WTC11 (cell line): Measurements from ENCODE around the gene TRAPPC11. TPM values are rescaled to one million over a fixed set of nuclear protein-coding genes. Genes with fewer than 3 reads are reported as not detected.

Experiments used
- ATAC-seq: fragments of 200-7000 bp; cut with Tn5 transposase; 2 replicates; pipeline ENCODE4 v1.10.0; 2021; ENCODE audit warnings: mild to moderate bottlenecking, moderate library complexity
- CTCF ChIA-PET: fragments of 300-600 bp; sonication (Branson Sonifier 250); formaldehyde crosslinking; loops from one replicate; lab custom pipeline; 2021; ENCODE audit warnings: antibody characterized with exemption; lab: Charles Lee
- POLR2A ChIA-PET: fragments of 350-600 bp; sonication (Branson Sonifier 250); formaldehyde crosslinking; loops from one replicate; lab custom pipeline; 2021; ENCODE audit warnings: antibody characterized with exemption; lab: Charles Lee
- DNase-seq: peaks from one replicate; pipeline ENCODE4 v3.0.0; 2021; ENCODE audit warnings: low spot score
- H3K27ac Mint-ChIP-seq: 2 replicates; pipeline ENCODE4 v1.8.0; 2021; ENCODE audit warnings: mixed read lengths
- H3K27me3 Mint-ChIP-seq: 2 replicates; pipeline ENCODE4 v1.8.0; 2021; ENCODE audit warnings: low read depth, mild to moderate bottlenecking, moderate library complexity, mixed read lengths
- H3K36me3 Mint-ChIP-seq: 2 replicates; pipeline ENCODE4 v1.8.0; 2021; ENCODE audit warnings: mixed read lengths
- H3K4me1 Mint-ChIP-seq: 2 replicates; pipeline ENCODE4 v1.8.0; 2022; ENCODE audit warnings: mixed read lengths
- H3K4me3 Mint-ChIP-seq: 2 replicates; pipeline ENCODE4 v1.8.0; 2021; ENCODE audit warnings: mild to moderate bottlenecking, moderate library complexity, mixed read lengths
- H3K9me3 Mint-ChIP-seq: 2 replicates; pipeline ENCODE4 v1.8.0; 2021; ENCODE audit warnings: mixed read lengths
- E2F4 ChIP-seq: sonication (generic); formaldehyde crosslinking; IDR thresholded peaks from 2 replicates; pipeline ENCODE4 v1.8.1; 2022; ENCODE audit warnings: low read depth, mild to moderate bottlenecking, moderate library complexity, missing genetic modification reagents, borderline replicate concordance
- ELF4 ChIP-seq: sonication (generic); formaldehyde crosslinking; IDR thresholded peaks from 2 replicates; pipeline ENCODE4 v1.8.1; 2022; ENCODE audit warnings: low read depth, mild to moderate bottlenecking, moderate library complexity, missing genetic modification reagents
- HMGXB4 ChIP-seq: sonication (generic); formaldehyde crosslinking; IDR thresholded peaks from 2 replicates; pipeline ENCODE4 v1.8.1; 2023; ENCODE audit warnings: mild to moderate bottlenecking, moderate library complexity, missing genetic modification reagents
- JUN ChIP-seq: sonication (generic); formaldehyde crosslinking; IDR thresholded peaks from 2 replicates; pipeline ENCODE4 v1.8.0; 2023; ENCODE audit warnings: mild to moderate bottlenecking, missing genetic modification reagents
- MXD4 ChIP-seq: fragments of 250-450 bp; sonication (Bioruptor Pico); IDR thresholded peaks from 2 replicates; pipeline ENCODE4 v1.8.0; 2021; ENCODE audit warnings: mild to moderate bottlenecking, moderate library complexity, borderline replicate concordance
- NFATC4 ChIP-seq: fragments of 250-450 bp; sonication (Bioruptor Pico); IDR thresholded peaks from 2 replicates; pipeline ENCODE4 v1.9.0; 2021; ENCODE audit warnings: mild to moderate bottlenecking
- NFYB ChIP-seq: sonication (generic); formaldehyde crosslinking; conservative IDR thresholded peaks from 2 replicates; pipeline ENCODE4 v1.8.0; 2022; ENCODE audit warnings: low read depth, missing genetic modification reagents
- ZNF121 ChIP-seq: sonication (generic); formaldehyde crosslinking; IDR thresholded peaks from 2 replicates; pipeline ENCODE4 v1.8.0; 2023; ENCODE audit warnings: missing genetic modification reagents
- ZNF138 ChIP-seq: sonication (generic); formaldehyde crosslinking; conservative IDR thresholded peaks from 2 replicates; pipeline ENCODE4 v1.8.1; 2022; ENCODE audit warnings: mild to moderate bottlenecking, moderate library complexity, missing genetic modification reagents
- ZNF232 ChIP-seq: sonication (generic); formaldehyde crosslinking; IDR thresholded peaks from 2 replicates; pipeline ENCODE4 v1.8.0; 2022; ENCODE audit warnings: mild to moderate bottlenecking, missing genetic modification reagents
- ZNF671 ChIP-seq: fragments of 250-450 bp; sonication (Bioruptor Pico); IDR thresholded peaks from 2 replicates; pipeline ENCODE4 v1.8.0; 2021; ENCODE audit warnings: mild to moderate bottlenecking
- total RNA-seq: library from RNA; stranded (reverse); gene quantifications from 3 replicates; pipeline ENCODE4 v1.2.3, GENCODE V29; 2021
- TF ChIP-seq, protein P1 (sequence below): sonication (generic); formaldehyde crosslinking; conservative IDR thresholded peaks from 2 replicates; pipeline ENCODE4 v1.8.1; 2023; ENCODE audit warnings: mild to moderate bottlenecking, low read depth, missing genetic modification reagents, moderate library complexity
- TF ChIP-seq, protein P2 (sequence below): sonication (generic); formaldehyde crosslinking; IDR thresholded peaks from 2 replicates; pipeline ENCODE4 v1.8.0; 2023; ENCODE audit warnings: missing genetic modification reagents, mild to moderate bottlenecking, borderline replicate concordance
- TF ChIP-seq, protein P3 (sequence below): sonication (generic); formaldehyde crosslinking; IDR thresholded peaks from 2 replicates; pipeline ENCODE4 v1.8.1; 2022; ENCODE audit warnings: low read depth, missing genetic modification reagents, borderline replicate concordance
- TF ChIP-seq, protein P4 (sequence below): fragments of 250-450 bp; sonication (Bioruptor Pico); IDR thresholded peaks from 2 replicates; pipeline ENCODE4 v1.9.0; 2021; ENCODE audit warnings: moderate library complexity, mild to moderate bottlenecking, inconsistent platforms, borderline replicate concordance

Gene TRAPPC11
- total RNA-seq, 1 experiment from 2014 or later = 33.6 TPM

GRCh38 chr4:183636923-183637322 is 22.2 kb upstream of the TRAPPC11 start:
- peaks cover 37% of the 10 kb centered on the region for H3K4me1 Mint-ChIP-seq
- H3K4me3 Mint-ChIP-seq = peak overlapping the region; percentile 10; the same call in 1 of the 2 replicates
- ATAC-seq (0 out of 2 replicates have a peak, but pooled peaks have one; percentile 12), DNase-seq (no peak)
- no peaks in the 10 kb centered on the region for H3K9me3 Mint-ChIP-seq
- CTCF ChIA-PET = interaction anchor here (0.8 kb wide), 2 partner anchors 23 to 131 kb away, joined by 3 read pairs; no protein-coding TSS in a partner anchor
- POLR2A ChIA-PET = no interaction called here
- peak overlapping the region; percentile 80 for H3K27ac Mint-ChIP-seq
- TF ChIP-seq, protein P1, sequence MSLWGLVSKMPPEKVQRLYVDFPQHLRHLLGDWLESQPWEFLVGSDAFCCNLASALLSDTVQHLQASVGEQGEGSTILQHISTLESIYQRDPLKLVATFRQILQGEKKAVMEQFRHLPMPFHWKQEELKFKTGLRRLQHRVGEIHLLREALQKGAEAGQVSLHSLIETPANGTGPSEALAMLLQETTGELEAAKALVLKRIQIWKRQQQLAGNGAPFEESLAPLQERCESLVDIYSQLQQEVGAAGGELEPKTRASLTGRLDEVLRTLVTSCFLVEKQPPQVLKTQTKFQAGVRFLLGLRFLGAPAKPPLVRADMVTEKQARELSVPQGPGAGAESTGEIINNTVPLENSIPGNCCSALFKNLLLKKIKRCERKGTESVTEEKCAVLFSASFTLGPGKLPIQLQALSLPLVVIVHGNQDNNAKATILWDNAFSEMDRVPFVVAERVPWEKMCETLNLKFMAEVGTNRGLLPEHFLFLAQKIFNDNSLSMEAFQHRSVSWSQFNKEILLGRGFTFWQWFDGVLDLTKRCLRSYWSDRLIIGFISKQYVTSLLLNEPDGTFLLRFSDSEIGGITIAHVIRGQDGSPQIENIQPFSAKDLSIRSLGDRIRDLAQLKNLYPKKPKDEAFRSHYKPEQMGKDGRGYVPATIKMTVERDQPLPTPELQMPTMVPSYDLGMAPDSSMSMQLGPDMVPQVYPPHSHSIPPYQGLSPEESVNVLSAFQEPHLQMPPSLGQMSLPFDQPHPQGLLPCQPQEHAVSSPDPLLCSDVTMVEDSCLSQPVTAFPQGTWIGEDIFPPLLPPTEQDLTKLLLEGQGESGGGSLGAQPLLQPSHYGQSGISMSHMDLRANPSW (CRISPR knock-in tag) = no peak
- TF ChIP-seq MXD4 = no peak
- TF ChIP-seq ZNF671 (CRISPR knock-in tag) = no peak
- TF ChIP-seq E2F4 (CRISPR knock-in tag) = no peak
- TF ChIP-seq ZNF232 (CRISPR knock-in tag) = no peak
- TF ChIP-seq ZNF121 (CRISPR knock-in tag) = no peak
- TF ChIP-seq, protein P2, sequence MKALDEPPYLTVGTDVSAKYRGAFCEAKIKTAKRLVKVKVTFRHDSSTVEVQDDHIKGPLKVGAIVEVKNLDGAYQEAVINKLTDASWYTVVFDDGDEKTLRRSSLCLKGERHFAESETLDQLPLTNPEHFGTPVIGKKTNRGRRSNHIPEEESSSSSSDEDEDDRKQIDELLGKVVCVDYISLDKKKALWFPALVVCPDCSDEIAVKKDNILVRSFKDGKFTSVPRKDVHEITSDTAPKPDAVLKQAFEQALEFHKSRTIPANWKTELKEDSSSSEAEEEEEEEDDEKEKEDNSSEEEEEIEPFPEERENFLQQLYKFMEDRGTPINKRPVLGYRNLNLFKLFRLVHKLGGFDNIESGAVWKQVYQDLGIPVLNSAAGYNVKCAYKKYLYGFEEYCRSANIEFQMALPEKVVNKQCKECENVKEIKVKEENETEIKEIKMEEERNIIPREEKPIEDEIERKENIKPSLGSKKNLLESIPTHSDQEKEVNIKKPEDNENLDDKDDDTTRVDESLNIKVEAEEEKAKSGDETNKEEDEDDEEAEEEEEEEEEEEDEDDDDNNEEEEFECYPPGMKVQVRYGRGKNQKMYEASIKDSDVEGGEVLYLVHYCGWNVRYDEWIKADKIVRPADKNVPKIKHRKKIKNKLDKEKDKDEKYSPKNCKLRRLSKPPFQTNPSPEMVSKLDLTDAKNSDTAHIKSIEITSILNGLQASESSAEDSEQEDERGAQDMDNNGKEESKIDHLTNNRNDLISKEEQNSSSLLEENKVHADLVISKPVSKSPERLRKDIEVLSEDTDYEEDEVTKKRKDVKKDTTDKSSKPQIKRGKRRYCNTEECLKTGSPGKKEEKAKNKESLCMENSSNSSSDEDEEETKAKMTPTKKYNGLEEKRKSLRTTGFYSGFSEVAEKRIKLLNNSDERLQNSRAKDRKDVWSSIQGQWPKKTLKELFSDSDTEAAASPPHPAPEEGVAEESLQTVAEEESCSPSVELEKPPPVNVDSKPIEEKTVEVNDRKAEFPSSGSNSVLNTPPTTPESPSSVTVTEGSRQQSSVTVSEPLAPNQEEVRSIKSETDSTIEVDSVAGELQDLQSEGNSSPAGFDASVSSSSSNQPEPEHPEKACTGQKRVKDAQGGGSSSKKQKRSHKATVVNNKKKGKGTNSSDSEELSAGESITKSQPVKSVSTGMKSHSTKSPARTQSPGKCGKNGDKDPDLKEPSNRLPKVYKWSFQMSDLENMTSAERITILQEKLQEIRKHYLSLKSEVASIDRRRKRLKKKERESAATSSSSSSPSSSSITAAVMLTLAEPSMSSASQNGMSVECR = no peak
- TF ChIP-seq HMGXB4 (CRISPR knock-in tag) = no peak
- TF ChIP-seq, protein P3, sequence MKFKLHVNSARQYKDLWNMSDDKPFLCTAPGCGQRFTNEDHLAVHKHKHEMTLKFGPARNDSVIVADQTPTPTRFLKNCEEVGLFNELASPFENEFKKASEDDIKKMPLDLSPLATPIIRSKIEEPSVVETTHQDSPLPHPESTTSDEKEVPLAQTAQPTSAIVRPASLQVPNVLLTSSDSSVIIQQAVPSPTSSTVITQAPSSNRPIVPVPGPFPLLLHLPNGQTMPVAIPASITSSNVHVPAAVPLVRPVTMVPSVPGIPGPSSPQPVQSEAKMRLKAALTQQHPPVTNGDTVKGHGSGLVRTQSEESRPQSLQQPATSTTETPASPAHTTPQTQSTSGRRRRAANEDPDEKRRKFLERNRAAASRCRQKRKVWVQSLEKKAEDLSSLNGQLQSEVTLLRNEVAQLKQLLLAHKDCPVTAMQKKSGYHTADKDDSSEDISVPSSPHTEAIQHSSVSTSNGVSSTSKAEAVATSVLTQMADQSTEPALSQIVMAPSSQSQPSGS = no peak
- TF ChIP-seq, protein P4, sequence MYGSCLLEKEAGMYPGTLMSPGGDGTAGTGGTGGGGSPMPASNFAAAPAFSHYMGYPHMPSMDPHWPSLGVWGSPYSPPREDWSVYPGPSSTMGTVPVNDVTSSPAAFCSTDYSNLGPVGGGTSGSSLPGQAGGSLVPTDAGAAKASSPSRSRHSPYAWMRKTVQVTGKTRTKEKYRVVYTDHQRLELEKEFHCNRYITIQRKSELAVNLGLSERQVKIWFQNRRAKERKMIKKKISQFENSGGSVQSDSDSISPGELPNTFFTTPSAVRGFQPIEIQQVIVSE = no peak
- no peak for TF ChIP-seq NFYB (CRISPR knock-in tag)
- no peak for TF ChIP-seq ZNF138 (CRISPR knock-in tag)
- no peak for TF ChIP-seq NFATC4 (CRISPR knock-in tag)
- TF ChIP-seq ELF4 (CRISPR knock-in tag) = no peak
- no peak for TF ChIP-seq JUN (CRISPR knock-in tag)
- H3K27me3 Mint-ChIP-seq = no peaks in the 10 kb centered on the region
- H3K36me3 Mint-ChIP-seq = no peaks in the 10 kb centered on the region
